HCT116 (cell line): Measurements from ENCODE around the gene LIN7B. TPM values are rescaled to one million over a fixed set of nuclear protein-coding genes. Genes with fewer than 3 reads are reported as not detected.

Source experiments
- ATAC-seq: fragments of 200-7000 bp; cut with Tn5 transposase; 2 replicates; pipeline ENCODE4 v1.9.1; 2020; ENCODE audit warnings: mild to moderate bottlenecking, moderate library complexity
- BruUV-seq: library from RNA; stranded (reverse); fragments of 400-500 nt; replicated peaks from 2 replicates; lab custom pipeline; 2021; lab: Mats Ljungman, UMichigan
- CTCF ChIA-PET: fragments of 300-600 bp; sonication (Branson Sonifier 250); formaldehyde crosslinking; loops from one replicate; lab custom pipeline; 2021; ENCODE audit warnings: antibody characterized with exemption; lab: Charles Lee
- POLR2A ChIA-PET: fragments of 300-600, 350-600 bp; sonication (Branson Sonifier 250); formaldehyde crosslinking; loops from one replicate; lab custom pipeline; 2021; ENCODE audit warnings: antibody characterized with exemption; lab: Charles Lee
- RAD21 ChIA-PET, 2 experiments: fragments of 300-600 bp; sonication (Branson Sonifier 250); formaldehyde crosslinking; loops; one replicate each; lab custom pipeline; 2023; ENCODE audit warnings: low total read pairs in 2 of 2; ENCODE audit not compliant: uncharacterized antibody in 2 of 2, unreplicated experiment in 2 of 2, low non-redundant PET in 1 of 2; lab: Charles Lee
- DNase-seq: peaks from one replicate; pipeline ENCODE4 v3.0.0-alpha.2; 2010; ENCODE audit warnings: low read depth, low spot score
- H2AFZ ChIP-seq: fragments of 200-600 bp; shearing (Covaris generic), sonication (generic); 2 replicates; pipeline ENCODE4 v1.6.1; 2017; ENCODE audit warnings: low read depth, mixed run types, mixed read lengths, antibody characterized with exemption, low read length; ENCODE audit not compliant: poor library complexity, severe bottlenecking
- H3K27ac ChIP-seq: 2 replicates; pipeline ENCODE4 v1.5.1; 2012; ENCODE audit warnings: low read depth, low read length
- H3K27me3 ChIP-seq: fragments of 200-600 bp; sonication (generic); 2 replicates; pipeline ENCODE4 v1.6.1; 2016; ENCODE audit warnings: mixed run types, low read length, mixed read lengths; ENCODE audit not compliant: insufficient read depth
- H3K36me3 ChIP-seq, 2 experiments: fragments of 200-500 bp in 1 of 2; fragments of 200-600 bp in 1 of 2; sonication (Bioruptor generic) in 1 of 2; sonication (generic) in 1 of 2; 2 replicates each; pipeline versions ENCODE4 v1.5.1 to v1.6.1; 2014 to 2016; ENCODE audit warnings: low read length in 2 of 2, inconsistent platforms in 1 of 2, mixed read lengths in 1 of 2, mixed run types in 1 of 2; ENCODE audit not compliant: insufficient read depth in 2 of 2, control insufficient read depth in 1 of 2
- H3K4me1 ChIP-seq, 2 experiments: fragments of 200-600 bp in 1 of 2; sonication (generic) in 1 of 2; 2 replicates each; pipeline versions ENCODE4 v1.5.1 to v1.6.1; 2012 to 2017; ENCODE audit warnings: low read length in 2 of 2, inconsistent platforms in 1 of 2, mild to moderate bottlenecking in 1 of 2, mixed read lengths in 1 of 2, mixed run types in 1 of 2, moderate library complexity in 1 of 2; ENCODE audit not compliant: insufficient read depth in 2 of 2, control insufficient read depth in 1 of 2
- H3K4me2 ChIP-seq: fragments of 200-600 bp; sonication (generic); 2 replicates; pipeline ENCODE4 v1.6.1; 2017; ENCODE audit warnings: mixed run types, low read length, mixed read lengths
- H3K4me3 ChIP-seq, 2 experiments: fragments of 200-600 bp in 1 of 2; sonication (generic) in 1 of 2; replicated peaks in 1 of 2; 2 replicates each; pipeline ENCODE4 v1.5.1; 2011 to 2016; ENCODE audit warnings: low read length in 2 of 2, control low read depth in 1 of 2, low read depth in 1 of 2, mild to moderate bottlenecking in 1 of 2, mixed read lengths in 1 of 2, mixed run types in 1 of 2
- H3K79me2 ChIP-seq: fragments of 200-600 bp; sonication (generic); 2 replicates; pipeline ENCODE4 v1.6.1; 2017; ENCODE audit warnings: mild to moderate bottlenecking, mixed run types, low read length, moderate library complexity, mixed read lengths; ENCODE audit not compliant: insufficient read depth
- H3K9ac ChIP-seq: fragments of 200-600 bp; sonication (generic); 2 replicates; pipeline ENCODE4 v1.6.1; 2016; ENCODE audit warnings: low read length, mixed read lengths
- H3K9me2 ChIP-seq: fragments of 200-600 bp; sonication (generic), shearing (Covaris generic); 2 replicates; pipeline ENCODE4 v1.6.1; 2017; ENCODE audit warnings: mixed run types, mild to moderate bottlenecking, moderate library complexity; ENCODE audit not compliant: insufficient read depth
- H3K9me3 ChIP-seq, 2 experiments: fragments of 200-500 bp in 1 of 2; fragments of 200-600 bp in 1 of 2; sonication (Bioruptor generic) in 1 of 2; sonication (generic) in 1 of 2; 2 replicates each; pipeline ENCODE4 v1.6.1; 2014 to 2017; ENCODE audit warnings: low read length in 2 of 2, mixed read lengths in 2 of 2, inconsistent platforms in 1 of 2, low read depth in 1 of 2, mild to moderate bottlenecking in 1 of 2, mixed run types in 1 of 2, moderate library complexity in 1 of 2; ENCODE audit not compliant: control insufficient read depth in 1 of 2, insufficient read depth in 1 of 2
- H4K20me1 ChIP-seq: fragments of 200-600 bp; sonication (generic), shearing (Covaris generic); 2 replicates; pipeline ENCODE4 v1.6.1; 2017; ENCODE audit warnings: mixed run types, mild to moderate bottlenecking, moderate library complexity; ENCODE audit not compliant: insufficient read depth
- CEBPB ChIP-seq: IDR thresholded peaks from 2 replicates; pipeline ENCODE4 v1.6.1; 2012; ENCODE audit warnings: low read depth
- EGR1 ChIP-seq: IDR thresholded peaks from 2 replicates; pipeline ENCODE4 v1.6.1; 2012; ENCODE audit warnings: low read depth
- EZH2 ChIP-seq: fragments of 200-600 bp; sonication (generic); IDR thresholded peaks from 2 replicates; pipeline ENCODE4 v1.6.1; 2017; ENCODE audit warnings: antibody characterized with exemption, mixed run types
- JUND ChIP-seq: IDR thresholded peaks from 2 replicates; pipeline ENCODE4 v1.6.1; 2012
- POLR2AphosphoS5 ChIP-seq: IDR thresholded peaks from 2 replicates; pipeline ENCODE4 v1.6.1; 2011; ENCODE audit warnings: mild to moderate bottlenecking, low read depth, low read length, moderate library complexity
- RAD21 ChIP-seq: IDR thresholded peaks from 2 replicates; pipeline ENCODE4 v1.6.1; 2012; ENCODE audit warnings: low read depth, mild to moderate bottlenecking
- SRF ChIP-seq: IDR thresholded peaks from 2 replicates; pipeline ENCODE4 v1.6.1; 2012; ENCODE audit warnings: low read depth
- intact Hi-C: fragments of 100-400 bp; cut with micrococcal nuclease; formaldehyde crosslinking; loops from 2 replicates; pipeline ENCODE4 v1.10.0; 2022
- total RNA-seq: library from RNA; stranded (reverse); gene quantifications from one replicate; pipeline ENCODE4 v1.2.1, GENCODE V29; 2021; ENCODE audit not compliant: unreplicated experiment
- TF ChIP-seq, protein P1 (sequence below): IDR thresholded peaks from 2 replicates; pipeline ENCODE4 v1.6.1; 2011; ENCODE audit warnings: mild to moderate bottlenecking, low read length, moderate library complexity; ENCODE audit not compliant: insufficient replicate concordance; ENCODE audit errors: extremely low read depth

LIN7B gene
- total RNA-seq, 1 experiment from 2014 or later = 7.2 TPM

DNA sequence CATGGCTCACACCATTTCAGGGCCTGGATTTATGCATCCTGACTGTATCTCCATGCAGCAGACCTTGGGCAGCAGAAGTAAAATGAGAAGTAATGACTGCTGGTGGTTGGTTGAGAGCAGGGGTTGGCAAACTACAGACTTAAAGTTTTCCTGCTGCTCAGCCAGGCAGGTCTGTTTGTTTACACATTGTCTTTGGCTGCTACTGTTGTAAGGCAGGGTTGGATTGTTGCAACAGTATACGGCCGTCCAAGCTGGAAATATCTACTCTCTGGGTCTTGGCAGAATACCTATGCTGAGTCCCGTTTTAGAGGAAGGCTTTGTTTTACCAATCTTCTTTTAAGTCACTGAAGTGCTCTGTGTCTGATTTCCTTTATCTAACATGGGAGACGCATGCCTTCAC lies 15.4 kb upstream of the LIN7B start:
- H3K27me3 ChIP-seq = no peaks in the 10 kb centered on the region
- no peaks in the 10 kb centered on the region for H3K9me3 ChIP-seq
- H3K9me2 ChIP-seq = no peaks in the 10 kb centered on the region
- H4K20me1 ChIP-seq = peaks cover 30% of the 10 kb centered on the region; the same call in 1 of the 2 replicates
- peaks cover 65 to 80% of the 10 kb centered on the region in 2 experiments for H3K36me3 ChIP-seq
- BruUV-seq = no TSS peak
- intact Hi-C loops = no loop called here
- no peak for TF ChIP-seq POLR2AphosphoS5
- TF ChIP-seq, protein P1, sequence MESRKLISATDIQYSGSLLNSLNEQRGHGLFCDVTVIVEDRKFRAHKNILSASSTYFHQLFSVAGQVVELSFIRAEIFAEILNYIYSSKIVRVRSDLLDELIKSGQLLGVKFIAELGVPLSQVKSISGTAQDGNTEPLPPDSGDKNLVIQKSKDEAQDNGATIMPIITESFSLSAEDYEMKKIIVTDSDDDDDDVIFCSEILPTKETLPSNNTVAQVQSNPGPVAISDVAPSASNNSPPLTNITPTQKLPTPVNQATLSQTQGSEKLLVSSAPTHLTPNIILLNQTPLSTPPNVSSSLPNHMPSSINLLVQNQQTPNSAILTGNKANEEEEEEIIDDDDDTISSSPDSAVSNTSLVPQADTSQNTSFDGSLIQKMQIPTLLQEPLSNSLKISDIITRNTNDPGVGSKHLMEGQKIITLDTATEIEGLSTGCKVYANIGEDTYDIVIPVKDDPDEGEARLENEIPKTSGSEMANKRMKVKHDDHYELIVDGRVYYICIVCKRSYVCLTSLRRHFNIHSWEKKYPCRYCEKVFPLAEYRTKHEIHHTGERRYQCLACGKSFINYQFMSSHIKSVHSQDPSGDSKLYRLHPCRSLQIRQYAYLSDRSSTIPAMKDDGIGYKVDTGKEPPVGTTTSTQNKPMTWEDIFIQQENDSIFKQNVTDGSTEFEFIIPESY = no peak
- TF ChIP-seq JUND = no peak
- no peak for TF ChIP-seq CEBPB
- peaks cover 0 to 3% of the 10 kb centered on the region in 2 experiments; a peak in 2 of 4 replicates for H3K4me1 ChIP-seq
- H3K9ac ChIP-seq = no peak overlapping the region
- H3K4me2 ChIP-seq = no peak overlapping the region
- no peak overlapping the region for H3K4me3 ChIP-seq
- CTCF ChIA-PET = interaction anchor here (1.6 to 2.3 kb wide), 4 partner anchors 7 to 110 kb away, joined by 7 to 34 read pairs (median 14); no protein-coding TSS in a partner anchor
- H2AFZ ChIP-seq = no peak overlapping the region
- RAD21 ChIA-PET = interaction anchor here in 1 of 2 experiments (0.8 kb wide), 1 partner anchor 60 kb away, joined by 4 read pairs; no protein-coding TSS in a partner anchor
- ATAC-seq (no peak), DNase-seq (no peak)
- H3K79me2 ChIP-seq = peaks cover 93% of the 10 kb centered on the region
- H3K27ac ChIP-seq = no peak overlapping the region
- POLR2A ChIA-PET = interaction anchor here (0.7 kb wide), 1 partner anchor 31 kb away, joined by 3 read pairs; no protein-coding TSS in a partner anchor

DNA sequence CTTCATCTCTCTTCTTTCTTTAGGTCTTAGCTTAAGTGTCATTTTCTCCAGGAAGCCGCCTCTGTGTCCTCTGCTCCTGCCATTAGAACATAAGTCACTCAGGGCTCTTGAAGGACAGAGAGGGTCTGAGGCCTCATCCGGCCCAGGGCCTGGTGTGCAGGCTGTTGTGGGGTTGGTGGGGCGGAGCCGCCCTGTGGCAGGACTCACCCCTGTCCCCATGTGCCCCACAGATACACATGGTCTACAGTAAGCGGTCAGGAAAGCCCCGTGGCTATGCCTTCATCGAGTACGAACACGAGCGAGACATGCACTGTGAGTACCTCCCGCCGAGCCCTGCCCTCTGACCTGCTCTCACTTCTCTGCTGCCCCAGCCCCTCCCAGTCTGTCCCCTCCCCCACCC lies 13.0 kb upstream of the LIN7B start:
- BruUV-seq = no TSS peak
- DNase-seq (no peak), ATAC-seq (no peak)
- no peak overlapping the region for H3K4me3 ChIP-seq
- H3K4me1 ChIP-seq = peaks cover 0 to 3% of the 10 kb centered on the region in 2 experiments; a peak in 2 of 4 replicates
- H4K20me1 ChIP-seq = peaks cover 19% of the 10 kb centered on the region; the same call in 1 of the 2 replicates
- peaks cover 80% of the 10 kb centered on the region for H3K79me2 ChIP-seq
- H3K36me3 ChIP-seq = peaks cover 59 to 76% of the 10 kb centered on the region in 2 experiments
- TF ChIP-seq EZH2 (no peak), RAD21 (no peak), SRF (no peak), EGR1 (no peak), JUND (no peak)
- RAD21 ChIA-PET = no interaction called here
- intact Hi-C loops = no loop called here
- POLR2A ChIA-PET = no interaction called here
- H2AFZ ChIP-seq = no peak overlapping the region
- no peaks in the 10 kb centered on the region for H3K27me3 ChIP-seq
- no peaks in the 10 kb centered on the region for H3K9me3 ChIP-seq
- H3K27ac ChIP-seq = no peak overlapping the region
- CTCF ChIA-PET = no interaction called here
- no peaks in the 10 kb centered on the region for H3K9me2 ChIP-seq
- H3K9ac ChIP-seq = no peak overlapping the region
- no peak overlapping the region for H3K4me2 ChIP-seq
